ENCODE data around the gene CFAP97D1.

DNA sequence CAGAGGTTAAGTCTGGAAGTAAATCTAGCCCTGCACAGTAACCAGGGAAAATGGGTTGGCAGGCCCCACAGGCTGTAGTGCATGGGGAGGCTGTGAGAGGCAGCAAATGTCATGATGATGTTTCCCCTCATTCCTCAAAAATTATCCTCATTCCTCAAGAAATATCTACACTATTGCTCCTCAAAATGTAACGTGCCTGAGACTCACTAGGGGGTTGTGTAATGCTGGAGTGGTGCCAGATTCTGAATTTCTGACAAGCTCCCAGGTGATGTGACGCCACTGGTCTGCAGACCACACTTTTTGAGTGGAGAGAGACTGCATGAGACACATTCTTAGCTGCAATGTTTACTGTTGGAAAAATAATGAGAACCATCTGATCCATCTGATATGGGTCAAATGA lies 53.9 kb downstream of the CFAP97D1 start:
- TF ChIP-seq EZH2 (IDR thresholded peaks at IDR 0.05; ENCODE audit: insufficient read depth, poor library complexity, severe bottlenecking) (no peak), EZH2phosphoT487 (IDR thresholded peaks at IDR 0.05; ENCODE audit: insufficient read depth, low read depth) (no peak)

Data from GM23248 (cell line).